Activated CD4-positive, alpha-beta memory T cell treated with anti-CD3 and anti-CD28 coated beads, Interleukin-2, amount 10 ng/mL, durations not matched to agents 7 days and 5 days (primary cell): ENCODE measurements around the gene SRGAP2B. TPM values are rescaled to one million over a fixed set of nuclear protein-coding genes. Genes with fewer than 3 reads are reported as not detected.
"Not testable (repeated sequence)": the region's sequence is repeated elsewhere in the genome, so short reads cannot be mapped to it uniquely, and the experiment has no call there.

ENCODE experiments used
- CTCF ChIA-PET: fragments of 350-600 bp; sonication (Branson Sonifier 250); formaldehyde crosslinking; loops from one replicate; lab custom pipeline; 2021; ENCODE audit warnings: antibody characterized with exemption, inconsistent platforms; lab: Charles Lee
- POLR2A ChIA-PET: fragments of 350-600 bp; sonication (Branson Sonifier 250); formaldehyde crosslinking; loops from one replicate; lab custom pipeline; 2021; ENCODE audit warnings: antibody characterized with exemption; lab: Charles Lee
- DNase-seq: peaks from one replicate; pipeline ENCODE4 v3.0.0-alpha.2; 2020
- H3K27ac Mint-ChIP-seq: one replicate; pipeline ENCODE4 v1.8.0; 2021; ENCODE audit warnings: mild to moderate bottlenecking, mixed read lengths
- H3K27me3 Mint-ChIP-seq: one replicate; pipeline ENCODE4 v1.8.0; 2021; ENCODE audit warnings: mixed read lengths
- H3K36me3 Mint-ChIP-seq: one replicate; pipeline ENCODE4 v1.8.0; 2021; ENCODE audit warnings: low read depth, mixed read lengths
- H3K4me1 Mint-ChIP-seq: one replicate; pipeline ENCODE4 v1.8.0; 2021; ENCODE audit warnings: mixed read lengths
- H3K4me3 Mint-ChIP-seq: one replicate; pipeline ENCODE4 v1.8.0; 2021; ENCODE audit warnings: mild to moderate bottlenecking, mixed read lengths
- H3K9me3 Mint-ChIP-seq: one replicate; pipeline ENCODE4 v1.8.0; 2021; ENCODE audit warnings: mixed read lengths
- total RNA-seq, 2 experiments: library from RNA; stranded (reverse); gene quantifications; one replicate each; pipeline ENCODE4 v1.2.3, GENCODE V29; 2021

SRGAP2B gene
- total RNA-seq, 2 experiments from 2014 or later, result 39.3 to 43.8 TPM

DNA sequence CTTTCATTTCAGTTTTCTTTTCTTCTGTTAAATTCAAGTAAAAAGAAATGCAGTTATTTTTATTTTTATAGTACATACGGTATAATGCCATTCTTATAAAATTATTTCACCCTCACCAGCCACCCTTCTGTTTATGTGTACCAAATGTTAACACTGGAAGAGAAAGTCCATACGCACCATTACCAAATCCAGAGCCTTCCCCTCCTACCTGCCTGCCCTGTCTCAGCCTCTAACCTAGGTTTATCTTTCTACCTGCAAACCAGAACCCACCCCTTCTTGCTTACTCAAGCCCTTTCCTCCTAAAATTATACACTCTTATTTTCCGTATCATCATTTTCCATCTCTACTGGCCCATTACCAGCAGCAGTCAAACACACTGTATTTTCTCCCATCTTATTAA lies 84.5 kb downstream of the SRGAP2B start:
- POLR2A ChIA-PET, H3K36me3 Mint-ChIP-seq, H3K27me3 Mint-ChIP-seq, H3K4me1 Mint-ChIP-seq, H3K9me3 Mint-ChIP-seq, DNase-seq, H3K27ac Mint-ChIP-seq, CTCF ChIA-PET: not testable (repeated sequence)
- peak overlapping the region; percentile 48 for H3K4me3 Mint-ChIP-seq

DNA sequence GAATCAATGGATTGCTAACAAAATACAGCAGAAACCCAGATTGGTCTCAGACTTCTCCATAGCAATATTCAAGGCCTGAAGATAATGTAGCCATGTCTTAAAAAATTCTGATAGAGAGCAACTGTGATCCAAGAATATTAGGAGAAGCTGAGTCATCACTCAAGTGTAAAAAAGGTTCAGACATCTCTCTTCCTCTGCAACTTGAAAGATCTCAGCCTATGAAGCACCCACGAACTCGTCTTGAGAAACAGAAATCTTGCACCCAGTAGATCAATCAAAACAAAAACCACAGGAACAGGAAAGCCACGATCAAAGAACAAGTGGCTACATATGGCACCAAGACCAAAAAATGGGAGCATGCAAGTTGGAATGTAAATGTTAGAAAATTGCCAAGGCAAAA lies 85.2 kb downstream of the SRGAP2B start:
- H3K27ac Mint-ChIP-seq, result peak overlapping the region; percentile 38
- DNase-seq, result peak; percentile 17
- H3K4me1 Mint-ChIP-seq, H3K9me3 Mint-ChIP-seq, CTCF ChIA-PET, H3K27me3 Mint-ChIP-seq, POLR2A ChIA-PET, H3K36me3 Mint-ChIP-seq: not testable (repeated sequence)
- peak overlapping the region; percentile 51 for H3K4me3 Mint-ChIP-seq

DNA sequence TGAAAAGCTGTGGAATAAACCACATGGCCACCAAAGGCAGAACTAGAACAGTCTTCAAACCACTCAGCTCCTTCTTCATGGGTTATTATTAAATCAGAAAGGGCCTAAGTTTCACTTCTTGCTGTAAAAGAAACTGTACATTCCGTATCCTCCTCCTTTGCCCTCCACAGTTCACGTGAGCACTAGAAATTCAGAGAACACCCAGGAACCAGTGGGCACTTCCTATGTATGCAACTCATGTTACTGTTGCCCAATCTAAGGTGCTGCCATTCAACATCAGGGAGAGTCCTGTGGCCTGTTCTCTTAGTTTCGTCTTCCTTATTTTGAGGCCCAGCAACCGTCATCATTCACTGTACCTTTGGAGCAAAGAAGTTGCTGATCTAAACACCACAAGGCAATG lies 86.7 kb downstream of the SRGAP2B start:
- H3K9me3 Mint-ChIP-seq, H3K36me3 Mint-ChIP-seq, DNase-seq: not testable (repeated sequence)

DNA sequence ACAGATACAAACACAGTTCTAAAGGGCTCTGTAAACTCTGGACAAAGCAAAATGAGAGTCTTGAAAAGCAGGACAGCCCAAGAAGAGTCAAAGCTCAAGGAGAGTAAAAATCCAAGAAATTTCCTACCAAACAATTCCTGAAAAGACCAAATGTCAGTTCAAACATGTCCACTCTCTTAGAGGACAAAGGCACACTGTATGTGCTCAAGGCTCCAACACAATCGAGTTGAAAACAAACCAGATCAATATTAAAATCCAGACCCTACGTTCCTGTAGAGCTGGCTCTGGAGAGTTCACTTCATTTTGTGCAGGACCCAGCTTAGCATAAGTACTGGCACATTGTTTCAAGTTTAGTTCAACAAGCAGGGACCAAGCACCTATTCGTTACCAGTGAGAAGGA lies 90.0 kb downstream of the SRGAP2B start:
- CTCF ChIA-PET, H3K9me3 Mint-ChIP-seq, H3K4me1 Mint-ChIP-seq, H3K4me3 Mint-ChIP-seq, H3K27me3 Mint-ChIP-seq, H3K27ac Mint-ChIP-seq, H3K36me3 Mint-ChIP-seq, DNase-seq, POLR2A ChIA-PET: not testable (repeated sequence)

More for the DNA sequence above, 86.7 kb downstream of the SRGAP2B start:
- H3K4me3 Mint-ChIP-seq, CTCF ChIA-PET, H3K4me1 Mint-ChIP-seq, H3K27ac Mint-ChIP-seq, POLR2A ChIA-PET, H3K27me3 Mint-ChIP-seq: not testable (repeated sequence)

DNA sequence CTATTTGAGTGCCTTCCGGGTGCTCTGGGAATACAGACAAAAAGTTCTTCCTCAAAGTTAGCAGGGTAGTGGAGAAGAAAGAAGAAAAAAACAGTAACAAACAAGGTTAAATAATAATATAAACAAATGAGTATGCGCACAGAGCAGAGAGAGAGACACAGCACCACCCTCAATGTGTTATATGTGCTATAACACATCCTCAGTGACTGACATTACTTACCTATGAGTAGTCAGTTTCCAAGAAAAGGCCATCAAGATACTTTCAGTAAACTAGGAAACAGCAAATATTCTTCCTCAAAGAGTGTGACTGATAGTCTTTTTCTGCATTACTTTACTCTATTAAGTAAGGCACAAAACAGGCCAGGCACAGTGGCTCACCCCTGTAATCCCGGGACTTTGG lies 93.7 kb downstream of the SRGAP2B start:
- CTCF ChIA-PET, H3K9me3 Mint-ChIP-seq, DNase-seq, H3K4me3 Mint-ChIP-seq, H3K27me3 Mint-ChIP-seq, H3K27ac Mint-ChIP-seq, POLR2A ChIA-PET, H3K36me3 Mint-ChIP-seq, H3K4me1 Mint-ChIP-seq: not testable (repeated sequence)

DNA sequence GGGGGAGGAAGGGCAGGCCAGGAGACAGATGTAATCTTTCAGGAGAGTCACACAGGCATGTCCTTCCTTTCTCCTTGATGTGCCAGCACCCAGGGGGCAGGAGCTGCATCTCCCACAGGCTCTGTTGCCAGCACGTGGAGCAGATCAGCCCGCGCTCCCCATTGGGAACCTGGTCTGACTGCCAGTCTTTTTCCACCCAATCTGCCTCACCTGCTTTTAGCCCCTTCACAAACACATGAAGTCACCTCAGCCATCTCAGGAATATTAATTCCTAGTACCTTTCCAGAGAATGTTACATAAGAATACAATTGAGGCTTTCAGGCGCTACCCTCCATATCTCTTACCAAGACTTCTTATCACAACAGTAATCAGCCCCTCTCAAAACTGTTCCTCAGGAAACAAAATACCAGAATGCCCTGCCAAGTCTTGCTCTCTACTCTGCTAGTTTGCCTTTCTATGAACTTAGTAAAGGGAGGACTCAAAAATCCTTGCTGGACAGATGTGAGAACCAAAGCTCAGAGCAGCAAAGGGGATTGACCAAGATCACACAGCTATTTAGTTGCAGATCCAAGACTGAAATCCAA lies 94.3 kb downstream of the SRGAP2B start:
- DNase-seq, H3K27me3 Mint-ChIP-seq, H3K4me1 Mint-ChIP-seq, CTCF ChIA-PET, POLR2A ChIA-PET, H3K27ac Mint-ChIP-seq, H3K9me3 Mint-ChIP-seq, H3K36me3 Mint-ChIP-seq, H3K4me3 Mint-ChIP-seq: not testable (repeated sequence)

DNA sequence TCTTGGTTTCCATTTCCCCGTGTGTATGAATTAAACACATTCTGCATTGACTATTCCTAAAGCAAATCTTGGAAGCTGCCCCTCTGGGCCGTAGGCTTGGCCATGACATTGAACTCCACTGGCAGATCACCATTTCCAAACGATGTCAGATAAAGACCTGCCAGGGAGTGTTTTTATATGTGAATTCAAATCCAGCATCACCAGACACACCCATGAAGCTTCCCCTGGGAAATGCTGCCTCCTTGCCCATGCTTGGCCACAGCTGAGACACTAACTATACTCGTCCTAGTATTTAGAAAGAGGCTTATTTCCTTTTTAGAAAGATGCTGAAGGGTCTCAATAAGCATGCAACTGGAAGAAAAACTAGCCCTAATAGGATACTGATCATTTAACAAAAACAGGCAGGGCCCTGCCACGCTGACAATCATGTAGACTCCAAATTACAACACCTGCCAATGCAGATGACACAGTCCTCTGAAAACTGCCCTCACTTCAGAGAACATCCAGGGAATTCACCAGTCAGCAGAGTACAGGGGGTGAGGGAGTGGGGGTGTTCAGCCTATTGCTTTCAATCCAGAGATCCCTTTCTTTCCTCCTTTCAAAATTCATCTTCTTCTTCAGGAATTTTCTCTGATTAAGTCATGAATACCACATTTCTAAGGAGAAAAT lies 94.9 kb downstream of the SRGAP2B start:
- H3K27me3 Mint-ChIP-seq, H3K9me3 Mint-ChIP-seq, H3K36me3 Mint-ChIP-seq, H3K4me1 Mint-ChIP-seq, DNase-seq, H3K27ac Mint-ChIP-seq, CTCF ChIA-PET, POLR2A ChIA-PET, H3K4me3 Mint-ChIP-seq: not testable (repeated sequence)

DNA sequence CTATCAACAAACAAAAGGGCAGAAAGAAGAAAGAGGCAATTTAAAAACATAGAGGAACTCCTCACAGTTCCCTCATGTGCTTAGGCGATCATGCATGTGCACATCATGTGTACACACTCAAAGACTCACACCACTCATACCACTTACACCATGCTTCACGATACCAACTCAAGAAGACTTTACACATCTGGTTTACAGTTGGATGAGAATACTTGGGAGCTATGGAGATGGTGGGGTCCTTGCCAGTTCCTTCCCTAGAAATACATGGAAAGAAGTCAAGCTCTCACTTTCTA lies 96.2 kb downstream of the SRGAP2B start:
- H3K27ac Mint-ChIP-seq, H3K4me1 Mint-ChIP-seq, H3K36me3 Mint-ChIP-seq, H3K27me3 Mint-ChIP-seq, DNase-seq, H3K4me3 Mint-ChIP-seq, POLR2A ChIA-PET, CTCF ChIA-PET, H3K9me3 Mint-ChIP-seq: not testable (repeated sequence)

DNA sequence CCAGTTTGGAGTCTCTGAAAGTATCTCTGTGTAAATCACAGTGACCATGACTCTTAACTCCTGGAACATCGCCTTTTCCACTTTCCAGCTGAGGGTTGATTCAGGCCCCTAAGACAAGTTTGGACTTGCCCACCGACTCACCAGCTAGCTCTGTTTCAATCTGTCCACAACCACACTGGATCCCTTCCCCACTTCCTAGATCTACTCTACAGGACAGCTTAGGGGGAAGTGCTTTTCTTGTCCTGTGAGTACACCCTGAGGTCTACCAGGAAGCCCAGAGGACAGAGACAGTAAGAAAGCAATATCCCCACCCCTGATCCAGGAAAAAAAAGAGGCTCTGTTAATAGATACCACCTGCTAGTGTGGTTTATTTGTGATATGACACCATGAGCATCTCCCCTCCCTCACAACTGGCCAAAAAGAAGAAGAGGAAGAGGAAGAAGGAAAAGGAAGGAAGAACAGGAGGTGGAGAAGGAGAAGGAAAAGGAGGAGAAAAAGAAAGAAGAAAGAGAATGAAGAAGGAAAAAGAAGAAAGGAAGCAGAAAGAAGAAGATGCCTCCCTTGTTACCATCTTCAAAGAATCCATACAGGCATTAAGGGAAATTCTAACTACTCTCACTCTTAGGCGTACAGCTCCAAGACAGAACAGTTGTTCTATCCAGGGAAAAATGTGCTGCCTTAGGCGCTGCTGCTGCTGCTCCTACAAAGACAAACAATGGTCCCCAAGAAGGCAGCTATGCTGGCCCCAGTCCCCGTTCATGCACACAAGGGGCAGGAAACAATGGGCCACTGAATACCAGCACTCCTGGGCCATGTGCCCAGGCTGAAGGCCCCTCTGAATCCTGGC lies 96.8 kb downstream of the SRGAP2B start:
- CTCF ChIA-PET, H3K27ac Mint-ChIP-seq, H3K4me3 Mint-ChIP-seq, POLR2A ChIA-PET, H3K9me3 Mint-ChIP-seq, DNase-seq, H3K4me1 Mint-ChIP-seq, H3K27me3 Mint-ChIP-seq, H3K36me3 Mint-ChIP-seq: not testable (repeated sequence)

DNA sequence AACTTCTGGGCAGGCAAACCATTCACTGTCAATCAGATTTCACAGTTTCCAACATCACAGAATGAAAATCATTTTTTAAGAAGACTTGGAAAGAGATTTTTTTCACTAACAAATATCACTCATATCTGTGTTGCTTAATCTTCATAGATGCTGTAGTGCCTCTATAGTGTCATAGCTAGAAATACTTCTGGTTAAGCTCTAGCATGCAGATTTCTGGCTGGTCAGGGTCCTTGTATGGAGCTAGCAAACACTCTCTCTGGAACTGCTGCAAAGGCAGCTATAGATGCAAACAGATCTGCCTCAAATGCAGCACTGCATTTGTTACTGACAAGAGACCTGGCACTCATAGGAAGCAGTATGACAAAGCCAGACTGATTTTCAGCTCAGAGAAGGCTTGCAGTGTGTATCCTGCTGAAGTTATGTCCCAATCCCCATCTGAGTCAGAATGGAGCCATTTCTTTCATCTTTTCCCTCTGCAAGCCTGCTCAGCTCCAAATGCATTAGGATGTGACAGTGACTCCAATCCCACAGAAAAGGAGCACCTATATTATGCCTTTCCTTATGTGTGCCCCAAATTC lies 99.2 kb downstream of the SRGAP2B start:
- H3K4me3 Mint-ChIP-seq, H3K36me3 Mint-ChIP-seq, H3K4me1 Mint-ChIP-seq, H3K27ac Mint-ChIP-seq, CTCF ChIA-PET, POLR2A ChIA-PET, DNase-seq, H3K9me3 Mint-ChIP-seq, H3K27me3 Mint-ChIP-seq: not testable (repeated sequence)

DNA sequence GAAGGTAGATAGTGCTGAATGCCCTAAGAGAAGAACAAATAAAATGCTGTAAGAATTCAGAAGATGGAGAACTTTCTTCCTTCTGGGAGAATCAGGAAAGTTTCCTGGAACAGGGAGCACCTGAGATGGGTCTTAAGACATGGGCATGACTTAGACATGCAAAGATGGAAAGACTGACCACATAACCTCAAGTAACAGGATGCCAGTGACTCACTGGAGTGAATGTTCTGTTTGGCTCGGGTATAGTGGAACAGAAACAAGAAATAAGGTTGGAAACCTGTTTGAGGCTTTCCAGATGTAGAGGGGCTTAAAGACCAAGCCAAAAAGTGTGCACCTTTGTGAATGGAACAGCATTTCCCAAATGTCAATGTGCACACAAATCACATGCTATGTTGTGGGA lies 102.2 kb downstream of the SRGAP2B start:
- H3K27ac Mint-ChIP-seq, H3K4me3 Mint-ChIP-seq, H3K27me3 Mint-ChIP-seq, DNase-seq, H3K9me3 Mint-ChIP-seq, H3K36me3 Mint-ChIP-seq, CTCF ChIA-PET, H3K4me1 Mint-ChIP-seq, POLR2A ChIA-PET: not testable (repeated sequence)

DNA sequence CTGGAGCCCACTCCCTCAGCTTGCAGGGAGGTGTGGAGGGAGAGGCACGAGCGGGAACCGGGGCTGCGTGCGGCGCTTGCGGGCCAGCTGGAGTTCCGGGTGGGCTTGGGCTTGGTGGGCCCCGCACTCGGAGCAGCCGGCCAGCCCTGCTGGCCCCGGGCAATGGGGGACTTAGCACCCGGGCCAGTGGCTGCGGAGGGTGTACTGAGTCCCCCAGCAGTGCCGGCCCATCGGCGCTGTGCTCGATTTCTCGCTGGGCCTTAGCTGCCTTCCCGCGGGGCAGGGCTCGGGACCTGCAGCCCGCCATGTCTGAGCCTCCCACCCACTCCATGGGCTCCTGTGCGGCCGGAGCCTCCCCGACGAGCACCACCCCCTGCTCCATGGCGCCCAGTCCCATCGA lies 104.5 kb downstream of the SRGAP2B start:
- H3K4me1 Mint-ChIP-seq, POLR2A ChIA-PET, H3K9me3 Mint-ChIP-seq, CTCF ChIA-PET, DNase-seq, H3K4me3 Mint-ChIP-seq, H3K27me3 Mint-ChIP-seq, H3K36me3 Mint-ChIP-seq, H3K27ac Mint-ChIP-seq: not testable (repeated sequence)

DNA sequence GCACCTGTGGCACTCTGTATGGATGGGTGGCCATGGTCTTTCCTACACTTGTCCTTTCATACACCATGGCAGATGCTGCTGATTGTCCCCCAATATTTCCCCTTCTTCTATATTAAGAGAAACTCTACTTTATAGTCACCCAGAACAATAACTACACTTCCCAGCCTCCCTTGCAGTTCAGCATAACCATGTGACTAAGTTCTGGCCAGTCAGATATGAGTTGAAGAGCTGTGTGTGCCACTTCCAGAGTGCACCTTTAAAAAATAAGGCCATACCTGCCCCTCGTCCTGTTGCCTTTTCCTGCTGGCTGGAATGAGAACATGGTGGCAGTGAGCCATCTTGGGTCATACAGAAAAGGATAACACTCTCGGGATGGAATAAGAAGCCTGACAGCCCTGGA lies 108.0 kb downstream of the SRGAP2B start:
- POLR2A ChIA-PET, H3K27ac Mint-ChIP-seq, H3K36me3 Mint-ChIP-seq, H3K27me3 Mint-ChIP-seq, H3K4me1 Mint-ChIP-seq, DNase-seq, H3K9me3 Mint-ChIP-seq, H3K4me3 Mint-ChIP-seq, CTCF ChIA-PET: not testable (repeated sequence)
